GM12878 (cell line): ENCODE measurements around the gene COX17. TPM values are rescaled to one million over a fixed set of nuclear protein-coding genes. Genes with fewer than 3 reads are reported as not detected.
A peak's percentile ranks its signal among the peaks of the same experiment; 100 is the strongest.

Experiments
- CBX5 ChIP-seq: sonication (generic); IDR thresholded peaks from 2 replicates; pipeline ENCODE4 v1.6.1; 2016; ENCODE audit warnings: low read depth, moderate library complexity, mild to moderate bottlenecking, inconsistent platforms
- E2F8 ChIP-seq: fragments of 450-650 bp; IDR thresholded peaks from 2 replicates; pipeline ENCODE4 v1.6.1; 2018; ENCODE audit warnings: mild to moderate bottlenecking, low read depth, moderate library complexity; ENCODE audit not compliant: partially characterized antibody
- EED ChIP-seq: sonication (generic); IDR thresholded peaks from 2 replicates; pipeline ENCODE4 v1.6.1; 2016; ENCODE audit warnings: antibody characterized with exemption, low read depth
- FOXK2 ChIP-seq: fragments of 450-650 bp; IDR thresholded peaks from 2 replicates; pipeline ENCODE4 v1.6.1; 2017; ENCODE audit warnings: mild to moderate bottlenecking, moderate library complexity
- HDGF ChIP-seq: fragments of 450-650 bp; IDR thresholded peaks from 2 replicates; pipeline ENCODE4 v1.6.1; 2016; ENCODE audit warnings: antibody characterized with exemption
- NFXL1 ChIP-seq: fragments of 450-650 bp; IDR thresholded peaks from 2 replicates; pipeline ENCODE4 v1.6.1; 2017; ENCODE audit warnings: antibody characterized with exemption, mild to moderate bottlenecking, borderline replicate concordance
- NFYA ChIP-seq: IDR thresholded peaks from 2 replicates; pipeline ENCODE4 v1.6.1; 2011; ENCODE audit warnings: low read depth, mild to moderate bottlenecking, low read length, improper control_type of control experiment, borderline replicate concordance
- RAD21 ChIP-seq: IDR thresholded peaks from 2 replicates; pipeline ENCODE4 v1.6.1; 2011; ENCODE audit warnings: mild to moderate bottlenecking, low read depth, low read length, moderate library complexity; ENCODE audit not compliant: insufficient read depth
- RUNX3 ChIP-seq: IDR thresholded peaks from 2 replicates; pipeline ENCODE4 v1.6.1; 2012; ENCODE audit warnings: low read length, inconsistent platforms
- STAT1 ChIP-seq: fragments of 450-650 bp; conservative IDR thresholded peaks from 2 replicates; pipeline ENCODE4 v1.6.1; 2014; ENCODE audit warnings: antibody characterized with exemption, mild to moderate bottlenecking
- ZBED1 ChIP-seq: IDR thresholded peaks from 2 replicates; pipeline ENCODE4 v1.6.1; 2016; ENCODE audit warnings: borderline replicate concordance
- ZBTB11 ChIP-seq: fragments of 450-650 bp; formaldehyde crosslinking; IDR thresholded peaks from 2 replicates; pipeline ENCODE4 v1.5.0; 2022; ENCODE audit warnings: mild to moderate bottlenecking, missing genetic modification characterization
- ZBTB33 ChIP-seq: fragments of 450-650 bp; IDR thresholded peaks from 2 replicates; pipeline ENCODE4 v1.6.1; 2017; ENCODE audit warnings: mild to moderate bottlenecking
- ZNF622 ChIP-seq: fragments of 450-650 bp; IDR thresholded peaks from 2 replicates; pipeline ENCODE4 v1.6.1; 2017; ENCODE audit warnings: mild to moderate bottlenecking, inconsistent platforms
- polyA plus RNA-seq, 11 experiments: library from polyadenylated mRNA; depleted of rRNA in 4 of 11; unstranded in 6 of 11; stranded (reverse) in 5 of 11; fragments of >200 nt; fragmentation: Nextera tagmentation in 4 of 11; fragmentation: Illumina TruSeq in 1 of 11; extraction: Ambion mirVana in 4 of 11; extraction: Trizol in 1 of 11; gene quantifications; 1 replicate in 1 of 11; 2 replicates in 10 of 11; pipeline versions ENCODE4 v1.2.1 to v1.2.3, GENCODE V29; 2011 to 2016; ENCODE audit warnings: inconsistent platforms in 2 of 11, missing spikeins in 2 of 11, low read depth in 1 of 11
- total RNA-seq, 4 experiments: library from RNA; depleted of rRNA in 3 of 4; stranded (reverse); fragments of >200 nt in 3 of 4; fragmentation: Illumina TruSeq in 1 of 4; extraction: Trizol in 1 of 4; gene quantifications; 2 replicates each; pipeline versions ENCODE4 v1.2.1 to v1.2.3, GENCODE V29; 2013 to 2021
- TF ChIP-seq, protein P1 (sequence below): fragments of 450-650 bp; IDR thresholded peaks from 2 replicates; pipeline ENCODE4 v1.6.1; 2017; ENCODE audit warnings: mild to moderate bottlenecking, moderate library complexity
- TF ChIP-seq, protein P2 (sequence below): IDR thresholded peaks from 2 replicates; pipeline ENCODE4 v1.6.1; 2011; ENCODE audit warnings: borderline replicate concordance, low read depth, mild to moderate bottlenecking, moderate library complexity, mixed read lengths, low read length; ENCODE audit not compliant: insufficient read depth; ENCODE audit errors: extremely low read length

The COX17 gene
- total and polyA plus RNA-seq, 10 of the 15 experiments (the other 5 are each of a cell fraction or from before 2014, with no cell fraction given), result 111 to 717 (median 243) TPM

DNA sequence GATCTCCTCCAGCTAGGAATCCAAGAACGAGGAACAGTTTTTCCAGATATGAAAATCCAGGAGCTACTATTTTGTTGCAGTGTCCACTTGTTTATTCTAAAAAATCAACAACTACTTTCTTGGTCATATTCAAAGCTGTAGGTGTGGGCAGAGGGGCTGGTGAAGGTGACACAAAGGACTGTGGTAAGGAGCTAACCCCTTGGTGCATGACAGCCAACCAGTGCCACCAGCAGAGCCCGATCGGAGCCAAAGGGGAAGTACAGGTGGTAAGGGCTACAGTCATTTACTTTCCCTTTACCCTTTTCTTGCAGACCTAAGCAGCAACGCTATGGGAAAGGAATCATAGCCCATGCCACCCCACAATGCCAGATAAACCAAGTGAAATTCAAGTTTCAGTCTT, 48.8 kb downstream of the COX17 start (continued):
- TF ChIP-seq, protein P1, sequence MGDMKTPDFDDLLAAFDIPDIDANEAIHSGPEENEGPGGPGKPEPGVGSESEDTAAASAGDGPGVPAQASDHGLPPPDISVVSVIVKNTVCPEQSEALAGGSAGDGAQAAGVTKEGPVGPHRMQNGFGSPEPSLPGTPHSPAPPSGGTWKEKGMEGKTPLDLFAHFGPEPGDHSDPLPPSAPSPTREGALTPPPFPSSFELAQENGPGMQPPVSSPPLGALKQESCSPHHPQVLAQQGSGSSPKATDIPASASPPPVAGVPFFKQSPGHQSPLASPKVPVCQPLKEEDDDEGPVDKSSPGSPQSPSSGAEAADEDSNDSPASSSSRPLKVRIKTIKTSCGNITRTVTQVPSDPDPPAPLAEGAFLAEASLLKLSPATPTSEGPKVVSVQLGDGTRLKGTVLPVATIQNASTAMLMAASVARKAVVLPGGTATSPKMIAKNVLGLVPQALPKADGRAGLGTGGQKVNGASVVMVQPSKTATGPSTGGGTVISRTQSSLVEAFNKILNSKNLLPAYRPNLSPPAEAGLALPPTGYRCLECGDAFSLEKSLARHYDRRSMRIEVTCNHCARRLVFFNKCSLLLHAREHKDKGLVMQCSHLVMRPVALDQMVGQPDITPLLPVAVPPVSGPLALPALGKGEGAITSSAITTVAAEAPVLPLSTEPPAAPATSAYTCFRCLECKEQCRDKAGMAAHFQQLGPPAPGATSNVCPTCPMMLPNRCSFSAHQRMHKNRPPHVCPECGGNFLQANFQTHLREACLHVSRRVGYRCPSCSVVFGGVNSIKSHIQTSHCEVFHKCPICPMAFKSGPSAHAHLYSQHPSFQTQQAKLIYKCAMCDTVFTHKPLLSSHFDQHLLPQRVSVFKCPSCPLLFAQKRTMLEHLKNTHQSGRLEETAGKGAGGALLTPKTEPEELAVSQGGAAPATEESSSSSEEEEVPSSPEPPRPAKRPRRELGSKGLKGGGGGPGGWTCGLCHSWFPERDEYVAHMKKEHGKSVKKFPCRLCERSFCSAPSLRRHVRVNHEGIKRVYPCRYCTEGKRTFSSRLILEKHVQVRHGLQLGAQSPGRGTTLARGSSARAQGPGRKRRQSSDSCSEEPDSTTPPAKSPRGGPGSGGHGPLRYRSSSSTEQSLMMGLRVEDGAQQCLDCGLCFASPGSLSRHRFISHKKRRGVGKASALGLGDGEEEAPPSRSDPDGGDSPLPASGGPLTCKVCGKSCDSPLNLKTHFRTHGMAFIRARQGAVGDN, result peak; percentile 43; the same call in 1 of the 2 replicates
- TF ChIP-seq FOXK2 (no peak), RUNX3 (peak; percentile 57), ZNF622 (no peak), EED (peak; percentile 46; the same call in 1 of the 2 replicates), ZBTB33 (no peak), ZBED1 (0 out of 2 replicates have a peak, but pooled peaks have one; percentile 28), NFXL1 (no peak), HDGF (no peak), NFYA (no peak), CBX5 (no peak), RAD21 (no peak), E2F8 (no peak), STAT1 (no peak), ZBTB11 (CRISPR knock-in tag) (no peak)
- TF ChIP-seq, protein P2, sequence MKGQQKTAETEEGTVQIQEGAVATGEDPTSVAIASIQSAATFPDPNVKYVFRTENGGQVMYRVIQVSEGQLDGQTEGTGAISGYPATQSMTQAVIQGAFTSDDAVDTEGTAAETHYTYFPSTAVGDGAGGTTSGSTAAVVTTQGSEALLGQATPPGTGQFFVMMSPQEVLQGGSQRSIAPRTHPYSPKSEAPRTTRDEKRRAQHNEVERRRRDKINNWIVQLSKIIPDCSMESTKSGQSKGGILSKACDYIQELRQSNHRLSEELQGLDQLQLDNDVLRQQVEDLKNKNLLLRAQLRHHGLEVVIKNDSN, result no peak
